Loucy (cell line): ENCODE data around the gene KRT33B.

Experiments
- EZH2phosphoT487 ChIP-seq: fragments of 200-600 bp; IDR thresholded peaks from 2 replicates; pipeline ENCODE4 v1.6.1; 2018; ENCODE audit warnings: antibody characterized with exemption, mild to moderate bottlenecking, moderate library complexity, borderline replicate concordance
- TF ChIP-seq, protein P1 (sequence below): fragments of 200-600 bp; sonication (generic); conservative IDR thresholded peaks from 2 replicates; pipeline ENCODE4 v1.5.1; 2014; ENCODE audit warnings: mild to moderate bottlenecking, antibody characterized with exemption, low read length

DNA sequence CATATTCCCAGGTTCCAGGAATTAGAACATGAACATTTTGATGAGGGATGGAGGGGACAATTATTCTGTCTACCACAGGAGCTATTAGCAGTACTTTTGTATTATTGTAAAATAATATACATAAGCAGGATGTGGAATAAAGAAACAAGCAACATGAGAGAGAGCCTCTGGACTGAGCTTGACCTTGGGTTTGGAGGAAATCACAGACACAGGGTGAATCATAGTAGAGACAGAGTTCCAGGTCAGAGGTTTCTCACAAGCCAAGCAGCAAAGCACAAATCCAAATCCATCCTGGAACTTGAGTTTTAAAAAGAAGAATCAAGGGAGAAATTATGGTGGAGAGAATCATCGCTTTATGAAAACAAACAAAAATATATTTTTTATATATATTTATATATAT, 22.7 kb upstream of the KRT33B start:
- TF ChIP-seq, protein P1, sequence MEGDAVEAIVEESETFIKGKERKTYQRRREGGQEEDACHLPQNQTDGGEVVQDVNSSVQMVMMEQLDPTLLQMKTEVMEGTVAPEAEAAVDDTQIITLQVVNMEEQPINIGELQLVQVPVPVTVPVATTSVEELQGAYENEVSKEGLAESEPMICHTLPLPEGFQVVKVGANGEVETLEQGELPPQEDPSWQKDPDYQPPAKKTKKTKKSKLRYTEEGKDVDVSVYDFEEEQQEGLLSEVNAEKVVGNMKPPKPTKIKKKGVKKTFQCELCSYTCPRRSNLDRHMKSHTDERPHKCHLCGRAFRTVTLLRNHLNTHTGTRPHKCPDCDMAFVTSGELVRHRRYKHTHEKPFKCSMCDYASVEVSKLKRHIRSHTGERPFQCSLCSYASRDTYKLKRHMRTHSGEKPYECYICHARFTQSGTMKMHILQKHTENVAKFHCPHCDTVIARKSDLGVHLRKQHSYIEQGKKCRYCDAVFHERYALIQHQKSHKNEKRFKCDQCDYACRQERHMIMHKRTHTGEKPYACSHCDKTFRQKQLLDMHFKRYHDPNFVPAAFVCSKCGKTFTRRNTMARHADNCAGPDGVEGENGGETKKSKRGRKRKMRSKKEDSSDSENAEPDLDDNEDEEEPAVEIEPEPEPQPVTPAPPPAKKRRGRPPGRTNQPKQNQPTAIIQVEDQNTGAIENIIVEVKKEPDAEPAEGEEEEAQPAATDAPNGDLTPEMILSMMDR: no peak
- TF ChIP-seq EZH2phosphoT487: no peak
